IMR-90 (cell line): ENCODE results near the gene ZNF526. TPM values are rescaled to one million over a fixed set of nuclear protein-coding genes. Genes with fewer than 3 reads are reported as not detected.

Experiments
- ATAC-seq: fragments of 200-7000 bp; cut with Tn5 transposase; 2 replicates; pipeline ENCODE4 v1.9.1; 2020; ENCODE audit warnings: low read depth, mild to moderate bottlenecking, moderate library complexity
- BruUV-seq: library from RNA; stranded (reverse); fragments of 400-500 nt; replicated peaks from 2 replicates; lab custom pipeline; 2021; lab: Mats Ljungman, UMichigan
- CTCF ChIA-PET: fragments of 300-600 bp; formaldehyde crosslinking; extraction: SDS; loops from one replicate; lab custom pipeline; 2021; ENCODE audit warnings: antibody characterized with exemption; lab: Yijun Ruan, JAX
- POLR2A ChIA-PET: fragments of 300-600 bp; sonication (Branson Sonifier 250); formaldehyde crosslinking; loops from one replicate; lab custom pipeline; 2022; ENCODE audit warnings: antibody characterized with exemption; ENCODE audit not compliant: unreplicated experiment; lab: Charles Lee
- DNase-seq: peaks from one replicate; pipeline ENCODE4 v3.0.0; 2013
- H2AFZ ChIP-seq: replicated peaks from 2 replicates; pipeline ENCODE3; 2013; ENCODE audit warnings: low read length, mild to moderate bottlenecking; ENCODE audit not compliant: poor library complexity
- H2AK5ac ChIP-seq: 2 replicates; pipeline ENCODE4 v1.6.1; 2013; ENCODE audit warnings: low read depth, low read length, inconsistent platforms
- H2AK9ac ChIP-seq: replicated peaks from 2 replicates; pipeline ENCODE3; 2013; ENCODE audit warnings: mild to moderate bottlenecking, low read depth, low read length, moderate library complexity; ENCODE audit not compliant: poor library complexity
- H2BK120ac ChIP-seq: 2 replicates; pipeline ENCODE4 v1.6.1; 2013; ENCODE audit warnings: low read depth, low read length, inconsistent platforms
- H2BK15ac ChIP-seq: 3 replicates; pipeline ENCODE4 v1.6.1; 2013; ENCODE audit warnings: low read depth, low read length, inconsistent platforms
- H2BK20ac ChIP-seq: 2 replicates; pipeline ENCODE4 v1.6.1; 2013; ENCODE audit warnings: low read depth, mild to moderate bottlenecking, inconsistent platforms, low read length, moderate library complexity
- H2BK5ac ChIP-seq: 2 replicates; pipeline ENCODE4 v1.6.1; 2013; ENCODE audit warnings: mild to moderate bottlenecking, low read depth, low read length, inconsistent platforms; ENCODE audit not compliant: poor library complexity, severe bottlenecking
- H3K14ac ChIP-seq: replicated peaks from 2 replicates; pipeline ENCODE4 v1.6.1; 2013; ENCODE audit warnings: low read depth, low read length, inconsistent platforms
- H3K18ac ChIP-seq: 2 replicates; pipeline ENCODE4 v1.6.1; 2013; ENCODE audit warnings: low read depth, low read length, control low read depth
- H3K23ac ChIP-seq: 2 replicates; pipeline ENCODE4 v1.6.1; 2013; ENCODE audit warnings: low read depth, low read length, inconsistent platforms
- H3K27ac ChIP-seq: 2 replicates; pipeline ENCODE4 v1.5.1; 2013; ENCODE audit warnings: mild to moderate bottlenecking, control low read depth, low read length; ENCODE audit not compliant: insufficient read depth
- H3K27me3 ChIP-seq: 2 replicates; pipeline ENCODE4 v1.6.1; 2013; ENCODE audit warnings: low read length; ENCODE audit not compliant: control insufficient read depth, insufficient read depth
- H3K36me3 ChIP-seq: 2 replicates; pipeline ENCODE4 v1.6.1; 2013; ENCODE audit warnings: low read length, mixed read lengths; ENCODE audit not compliant: control insufficient read depth, insufficient read depth
- H3K4ac ChIP-seq: 2 replicates; pipeline ENCODE4 v1.6.1; 2013; ENCODE audit warnings: low read depth, low read length, inconsistent platforms
- H3K4me1 ChIP-seq: 2 replicates; pipeline ENCODE4 v1.6.1; 2013; ENCODE audit warnings: low read length, mixed read lengths; ENCODE audit not compliant: control insufficient read depth, insufficient read depth
- H3K4me2 ChIP-seq: 2 replicates; pipeline ENCODE4 v1.6.1; 2013; ENCODE audit warnings: low read depth, mild to moderate bottlenecking, control low read depth, low read length, moderate library complexity
- H3K4me3 ChIP-seq: 2 replicates; pipeline ENCODE4 v1.5.1; 2013; ENCODE audit warnings: low read depth, mild to moderate bottlenecking, control low read depth, low read length, moderate library complexity; ENCODE audit not compliant: insufficient read depth
- H3K56ac ChIP-seq: 2 replicates; pipeline ENCODE4 v1.6.1; 2013; ENCODE audit warnings: low read length, inconsistent platforms; ENCODE audit not compliant: insufficient read depth; ENCODE audit errors: extremely low read depth
- H3K79me1 ChIP-seq, 2 experiments: 2 replicates each; pipeline ENCODE4 v1.6.1; 2013; ENCODE audit warnings: low read length in 2 of 2, inconsistent platforms in 1 of 2, low read depth in 1 of 2
- H3K9ac ChIP-seq: 2 replicates; pipeline ENCODE4 v1.6.1; 2013; ENCODE audit warnings: low read depth, low read length, control low read depth
- H3K9me1 ChIP-seq: 2 replicates; pipeline ENCODE4 v1.6.1; 2013; ENCODE audit warnings: low read length, inconsistent platforms; ENCODE audit not compliant: insufficient read depth
- H3K9me3 ChIP-seq: 2 replicates; pipeline ENCODE4 v1.6.1; 2013; ENCODE audit warnings: low read length; ENCODE audit not compliant: control insufficient read depth, insufficient read depth
- H4K20me1 ChIP-seq: 2 replicates; pipeline ENCODE4 v1.6.1; 2013; ENCODE audit warnings: low read length, inconsistent platforms; ENCODE audit not compliant: insufficient read depth
- H4K5ac ChIP-seq: 2 replicates; pipeline ENCODE4 v1.6.1; 2013; ENCODE audit warnings: mild to moderate bottlenecking, low read depth, low read length, control low read depth
- H4K8ac ChIP-seq, 2 experiments: 2 replicates each; pipeline ENCODE4 v1.6.1; 2013; ENCODE audit warnings: low read depth in 2 of 2, low read length in 2 of 2, control low read depth in 1 of 2, inconsistent platforms in 1 of 2
- H4K91ac ChIP-seq: 2 replicates; pipeline ENCODE4 v1.6.1; 2013; ENCODE audit warnings: low read depth, low read length, inconsistent platforms; ENCODE audit not compliant: insufficient read depth
- BHLHE40 ChIP-seq: fragments of 150-350 bp; IDR thresholded peaks from 2 replicates; pipeline ENCODE4 v1.6.1; 2016; ENCODE audit warnings: mild to moderate bottlenecking, low read depth, low read length
- CHD1 ChIP-seq: IDR thresholded peaks from 2 replicates; pipeline ENCODE4 v1.6.1; 2012; ENCODE audit warnings: low read depth, low read length, improper control_type of control experiment
- WGBS, 2 experiments: methylation state at CpG; one replicate each; pipeline versions ENCODE4 v1.1.5 to v1.1.7; 2013; ENCODE audit warnings: missing lambda C conversion rate in 2 of 2; ENCODE audit not compliant: insufficient read length in 1 of 2; ENCODE audit errors: extremely low coverage in 2 of 2; 5-methylcytosine and 5-hydroxymethylcytosine counted together
- dilution Hi-C: fragments of 300-500 bp; cut with HindIII; formaldehyde crosslinking; loops from one replicate; pipeline ENCODE4 v1.14.3; 2018; ENCODE audit warnings: low sequenced_read_pairs; ENCODE audit not compliant: unreplicated experiment
- in situ Hi-C: fragments of 300-500 bp; cut with MboI; formaldehyde crosslinking; loops from 3 replicates; pipeline ENCODE4 v1.14.3; 2019; ENCODE audit warnings: low sequenced_read_pairs, inconsistent platforms, mixed read lengths
- intact Hi-C: fragments of 100-400 bp; cut with micrococcal nuclease; formaldehyde crosslinking; loops from 2 replicates; pipeline ENCODE4 v1.10.0; 2022
- polyA plus RNA-seq, 3 experiments: library from polyadenylated mRNA; depleted of rRNA; stranded (reverse); fragments of >200 nt; gene quantifications; 2 replicates each; pipeline ENCODE4 v1.2.3, GENCODE V29; 2012; ENCODE audit warnings: low replicate concordance in 1 of 3
- total RNA-seq: library from RNA; depleted of rRNA; stranded (reverse); fragments of >200 nt; gene quantifications from 2 replicates; pipeline ENCODE4 v1.2.3, GENCODE V29; 2012
- TF ChIP-seq, protein P1 (sequence below): fragments of 150-350 bp; IDR thresholded peaks from 2 replicates; pipeline ENCODE4 v1.6.1; 2017; ENCODE audit warnings: mild to moderate bottlenecking, antibody characterized with exemption, low read length, low read depth

Gene ZNF526
- total and polyA plus RNA-seq, 2 of the 4 experiments (the other 2 are of a cell fraction): 7.3 to 13.6 TPM

DNA sequence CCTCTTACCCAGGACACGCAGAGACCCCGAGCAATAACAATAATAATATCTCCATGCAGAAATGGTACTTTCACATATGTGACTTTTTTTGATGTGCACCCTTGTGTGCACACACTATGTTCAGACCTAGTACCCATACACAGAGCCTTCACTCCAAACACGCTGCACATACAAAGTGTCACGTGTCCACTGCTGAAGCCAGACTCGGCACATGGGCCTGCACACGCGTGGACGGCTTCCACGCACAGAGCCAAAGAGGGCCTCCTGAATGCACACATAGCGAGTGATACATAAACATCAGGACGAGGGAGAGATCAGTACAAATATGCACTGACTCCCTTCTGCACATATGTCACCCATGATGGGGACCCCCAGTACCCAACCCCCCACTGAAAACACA is 45.9 kb upstream of the ZNF526 start:
- POLR2A ChIA-PET: no interaction called here
- H4K91ac ChIP-seq: no peak overlapping the region
- H3K4me3 ChIP-seq: no peak overlapping the region
- no peak overlapping the region for H3K23ac ChIP-seq
- no TSS peak for BruUV-seq
- H2BK120ac ChIP-seq: no peak overlapping the region
- H3K4me1 ChIP-seq: peaks cover 2% of the 10 kb centered on the region; the same call in 1 of the 2 replicates
- no peaks in the 10 kb centered on the region for H3K9me1 ChIP-seq
- no peak overlapping the region for H3K9ac ChIP-seq
- H3K4ac ChIP-seq: no peak overlapping the region
- H3K56ac ChIP-seq: no peak overlapping the region
- no peak overlapping the region for H3K14ac ChIP-seq
- dilution Hi-C loops (no loop called here), intact Hi-C loops (no loop called here), in situ Hi-C loops (no loop called here)
- H3K9me3 ChIP-seq: no peaks in the 10 kb centered on the region
- no peak overlapping the region for H3K4me2 ChIP-seq
- DNase-seq: no peak
- no peak overlapping the region for H2AK9ac ChIP-seq
- no peaks in the 10 kb centered on the region for H3K79me1 ChIP-seq
- no peak overlapping the region for H2AK5ac ChIP-seq
- no peak overlapping the region for H2BK5ac ChIP-seq
- no peak overlapping the region for H2AFZ ChIP-seq
- ATAC-seq: no peak
- H3K36me3 ChIP-seq: no peaks in the 10 kb centered on the region
- CTCF ChIA-PET: no interaction called here
- no peak overlapping the region for H2BK15ac ChIP-seq
- no peak overlapping the region for H3K18ac ChIP-seq
- H3K27me3 ChIP-seq: peaks cover 83% of the 10 kb centered on the region
- H4K8ac ChIP-seq: no peak overlapping the region
- H3K27ac ChIP-seq: no peak overlapping the region
- no peaks in the 10 kb centered on the region for H4K20me1 ChIP-seq
- TF ChIP-seq, protein P1, sequence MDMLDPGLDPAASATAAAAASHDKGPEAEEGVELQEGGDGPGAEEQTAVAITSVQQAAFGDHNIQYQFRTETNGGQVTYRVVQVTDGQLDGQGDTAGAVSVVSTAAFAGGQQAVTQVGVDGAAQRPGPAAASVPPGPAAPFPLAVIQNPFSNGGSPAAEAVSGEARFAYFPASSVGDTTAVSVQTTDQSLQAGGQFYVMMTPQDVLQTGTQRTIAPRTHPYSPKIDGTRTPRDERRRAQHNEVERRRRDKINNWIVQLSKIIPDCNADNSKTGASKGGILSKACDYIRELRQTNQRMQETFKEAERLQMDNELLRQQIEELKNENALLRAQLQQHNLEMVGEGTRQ: no peak
- TF ChIP-seq BHLHE40: no peak
- no peak for TF ChIP-seq CHD1
- WGBS, 2 experiments: 78% methylated on average over 7 of the region's 11 CpGs; no CpG with 5 or more reads in 1 of the 2 experiments
- H2BK20ac ChIP-seq: no peak overlapping the region
- no peak overlapping the region for H4K5ac ChIP-seq
